ENCODE measurements around the gene UQCC3. TPM values are rescaled to one million over a fixed set of nuclear protein-coding genes. Genes with fewer than 3 reads are reported as not detected.

Gene UQCC3
- total and polyA plus RNA-seq, 2 of the 13 experiments (the other 11 are each of a cell fraction or from before 2014, with no cell fraction given), result 7.7 to 16.0 TPM

GRCh38 chr11:62705880-62706849 lies 34.7 kb downstream of the UQCC3 start (continued):
- peak; percentile 50; the same call in 1 of the 2 replicates for TF ChIP-seq ZNF563 (CRISPR knock-in tag; IDR thresholded peaks at IDR 0.05)
- no peak for TF ChIP-seq CENPBD1 (CRISPR knock-in tag; IDR thresholded peaks at IDR 0.05; ENCODE audit: borderline replicate concordance, low read depth)
- no peak for TF ChIP-seq SMAD3 (CRISPR knock-in tag; IDR thresholded peaks at IDR 0.05)
- no peak for TF ChIP-seq E2F2 (CRISPR knock-in tag; IDR thresholded peaks at IDR 0.05; ENCODE audit: borderline replicate concordance)
- peak; percentile 52; the same call in 1 of the 2 replicates for TF ChIP-seq HIVEP1 (CRISPR knock-in tag; IDR thresholded peaks at IDR 0.05)
- TF ChIP-seq CREM (IDR thresholded peaks at IDR 0.05), result no peak
- TF ChIP-seq CREM (CRISPR knock-in tag; IDR thresholded peaks at IDR 0.05), result no peak
- TF ChIP-seq ZKSCAN8 (CRISPR knock-in tag; IDR thresholded peaks at IDR 0.05; ENCODE audit: borderline replicate concordance), result peak; percentile 33; the same call in 1 of the 2 replicates
- no peak for TF ChIP-seq ZBTB37 (CRISPR knock-in tag; IDR thresholded peaks at IDR 0.05)
- TF ChIP-seq CBX1 (IDR thresholded peaks at IDR 0.05; ENCODE audit: low read depth), result no peak
- TF ChIP-seq PLRG1 (conservative IDR thresholded peaks at IDR 0.05), result no peak
- TF ChIP-seq TGIF2 (CRISPR knock-in tag; IDR thresholded peaks at IDR 0.05), result no peak
- TF ChIP-seq ZKSCAN1 (IDR thresholded peaks at IDR 0.05; ENCODE audit: low read length), result no peak
- TF ChIP-seq NR2C2 (CRISPR knock-in tag; IDR thresholded peaks at IDR 0.05; ENCODE audit: borderline replicate concordance), result no peak; the same call in 1 of the 2 replicates
- TF ChIP-seq ZNF34 (CRISPR knock-in tag; IDR thresholded peaks at IDR 0.05; ENCODE audit: borderline replicate concordance), result no peak
- no peak for TF ChIP-seq ZBTB3 (CRISPR knock-in tag; IDR thresholded peaks at IDR 0.05; ENCODE audit: borderline replicate concordance, low read depth)
- no peak for TF ChIP-seq RAD21 (CRISPR knock-in tag; IDR thresholded peaks at IDR 0.05)
- no peak for TF ChIP-seq ZNF256 (CRISPR knock-in tag; conservative IDR thresholded peaks at IDR 0.05)
- no peak for TF ChIP-seq MIER2 (CRISPR knock-in tag; IDR thresholded peaks at IDR 0.05)
- no peak for TF ChIP-seq ZBTB39 (CRISPR knock-in tag; IDR thresholded peaks at IDR 0.05)
- no peak for TF ChIP-seq NR3C1 (CRISPR knock-in tag; IDR thresholded peaks at IDR 0.05)
- TF ChIP-seq RBAK (CRISPR knock-in tag; IDR thresholded peaks at IDR 0.05), result no peak
- no peak for TF ChIP-seq RAD51 (IDR thresholded peaks at IDR 0.05; ENCODE audit: borderline replicate concordance)
- no peak for TF ChIP-seq TFAP4 (IDR thresholded peaks at IDR 0.05; ENCODE audit: borderline replicate concordance, low read depth)
- TF ChIP-seq ZNF577 (CRISPR knock-in tag; IDR thresholded peaks at IDR 0.05; ENCODE audit: borderline replicate concordance, low read depth), result no peak
